Measurements from ENCODE around the gene GLB1L2. TPM values are rescaled to one million over a fixed set of nuclear protein-coding genes. Genes with fewer than 3 reads are reported as not detected.

The GLB1L2 gene
- total RNA-seq, 1 donor from 2014 or later: 1.7 TPM

DNA sequence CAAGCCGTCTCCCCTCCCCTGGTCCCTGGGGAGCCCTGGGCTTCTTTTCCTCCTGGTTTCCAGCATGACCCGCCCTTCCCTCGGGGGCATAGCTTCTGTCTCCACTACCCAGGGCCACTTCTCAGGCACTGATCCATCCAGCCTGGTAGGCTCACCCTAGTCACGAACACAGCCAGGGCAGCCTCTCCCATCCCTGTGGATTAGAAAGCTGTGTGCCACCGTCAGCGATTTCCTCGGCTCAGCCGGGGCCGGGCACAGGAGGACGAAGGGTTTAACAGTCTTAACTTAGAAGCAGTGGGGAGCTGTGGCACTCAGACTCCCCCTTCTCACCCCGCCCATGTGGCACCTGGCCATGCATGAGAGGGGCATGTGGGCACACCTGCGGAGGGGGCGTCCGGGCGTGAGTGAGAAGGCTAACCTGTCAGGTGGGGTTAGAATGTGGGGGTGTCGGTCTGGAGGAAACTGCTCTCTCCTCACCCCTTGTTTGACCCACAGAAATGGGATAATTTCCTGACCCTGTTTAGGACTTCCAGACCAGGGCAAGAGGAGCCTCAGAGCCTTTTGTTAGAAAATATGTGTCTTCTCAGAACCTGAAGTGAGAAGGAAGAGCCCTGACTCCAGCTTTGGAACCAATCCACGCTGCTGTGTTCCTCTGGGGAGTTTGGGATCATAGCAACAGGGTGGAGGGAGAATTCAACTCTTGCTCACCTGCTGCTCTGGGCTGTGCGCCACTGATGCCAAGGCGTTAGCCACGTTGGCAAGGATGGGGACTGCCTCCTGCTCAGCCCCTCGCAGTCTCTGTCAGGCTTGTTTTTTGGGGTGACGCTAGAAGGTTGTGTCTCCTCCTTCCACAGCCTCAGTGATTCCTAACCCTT lies 14.6 kb downstream of the GLB1L2 start:
- no peaks in the 10 kb centered on the region for H3K27me3 ChIP-seq
- peak in 1 of 2 donors; percentile 53 for DNase-seq (ENCODE audit: low spot score in 2 of 2)
- no peak overlapping the region for H3K4me3 ChIP-seq
- intact Hi-C loops (cut with DNase I): no loop called here
- no peaks in the 10 kb centered on the region for H3K4me1 ChIP-seq
- no peaks in the 10 kb centered on the region for H3K9me3 ChIP-seq
- no peak for TF ChIP-seq CTCF (IDR thresholded peaks at IDR 0.05)
- no peak overlapping the region for H3K27ac ChIP-seq
- no peaks in the 10 kb centered on the region for H3K36me3 ChIP-seq

GRCh38 chr11:134346976-134347350 lies 15.2 kb downstream of the GLB1L2 start:
- Histone ChIP-seq H3K9me3 (no peaks in the 10 kb centered on the region), H3K27me3 (no peaks in the 10 kb centered on the region), H3K4me3 (no peak overlapping the region), H3K4me1 (no peaks in the 10 kb centered on the region), H3K27ac (no peak overlapping the region), H3K36me3 (no peaks in the 10 kb centered on the region)
- TF ChIP-seq CTCF (IDR thresholded peaks at IDR 0.05): no peak
- DNase-seq (ENCODE audit: low spot score in 2 of 2): peak in 1 of 2 donors; percentile 39
- intact Hi-C loops (cut with DNase I): no loop called here

DNA sequence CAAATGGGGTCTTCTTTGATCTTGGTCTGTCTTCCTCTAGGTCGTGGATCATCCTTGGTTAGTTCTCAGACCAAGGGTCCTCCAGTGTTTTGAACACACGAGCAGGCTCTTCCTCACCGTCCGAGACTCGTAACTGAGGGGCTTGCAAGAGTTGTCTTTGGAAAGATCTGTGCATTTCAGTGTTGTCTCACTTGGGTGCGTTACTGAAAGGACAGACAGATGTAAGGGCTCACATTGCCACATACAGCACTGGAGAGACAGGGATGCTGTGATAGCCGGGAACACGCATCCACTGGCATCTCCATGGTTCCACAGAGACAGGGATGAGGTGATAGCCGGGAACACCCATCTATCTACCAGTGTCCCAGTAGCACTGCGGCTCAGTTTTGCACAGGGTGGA lies 15.7 kb downstream of the GLB1L2 start:
- TF ChIP-seq CTCF (IDR thresholded peaks at IDR 0.05): no peak
- no peak overlapping the region for H3K4me3 ChIP-seq

GRCh38 chr11:134349109-134349801 lies 17.5 kb downstream of the GLB1L2 start:
- Histone ChIP-seq H3K9me3 (no peaks in the 10 kb centered on the region), H3K36me3 (no peaks in the 10 kb centered on the region), H3K4me1 (no peaks in the 10 kb centered on the region), H3K27me3 (no peaks in the 10 kb centered on the region), H3K27ac (no peak overlapping the region), H3K4me3 (no peak overlapping the region)
- no peak for TF ChIP-seq CTCF (IDR thresholded peaks at IDR 0.05)
- intact Hi-C loops (cut with DNase I): no loop called here
- peak in 1 of 2 donors; percentile 4 for DNase-seq (ENCODE audit: low spot score in 2 of 2)

More for the DNA sequence above, 15.7 kb downstream of the GLB1L2 start:
- no peaks in the 10 kb centered on the region for H3K27me3 ChIP-seq
- no peaks in the 10 kb centered on the region for H3K4me1 ChIP-seq
- intact Hi-C loops (cut with DNase I): no loop called here
- H3K27ac ChIP-seq: no peak overlapping the region
- no peaks in the 10 kb centered on the region for H3K36me3 ChIP-seq
- no peaks in the 10 kb centered on the region for H3K9me3 ChIP-seq
- peak in 1 of 2 donors; percentile 47 for DNase-seq (ENCODE audit: low spot score in 2 of 2)

- no peaks in the 10 kb centered on the region for H3K4me1 ChIP-seq
- DNase-seq (ENCODE audit: low spot score in 2 of 2): peak in 1 of 2 donors; percentile 28
- H3K27ac ChIP-seq: no peak overlapping the region
- H3K36me3 ChIP-seq: no peaks in the 10 kb centered on the region
- no peak overlapping the region for H3K4me3 ChIP-seq
- TF ChIP-seq CTCF (IDR thresholded peaks at IDR 0.05): no peak
- H3K27me3 ChIP-seq: no peaks in the 10 kb centered on the region
- intact Hi-C loops (cut with DNase I): no loop called here
- no peaks in the 10 kb centered on the region for H3K9me3 ChIP-seq
Measured at GRCh38 chr11:134349802-134350355, 18.1 kb downstream of the GLB1L2 start.

Measured in ascending aorta (tissue), 2 donors.